ENCODE data around the gene IFNL3.

IFNL3 gene

GRCh38 chr19:39262496-39262895 lies 17.7 kb upstream of the IFNL3 start:
- TF ChIP-seq MYC (IDR thresholded peaks at IDR 0.05; ENCODE audit: low read depth, low read length): no peak
- TF ChIP-seq MAX (IDR thresholded peaks at IDR 0.05; ENCODE audit: low read depth, low read length): no peak
- no peak for TF ChIP-seq CTCF (IDR thresholded peaks at IDR 0.05; ENCODE audit: low read depth, low read length)
- no peak for TF ChIP-seq POLR2A (IDR thresholded peaks at IDR 0.05; ENCODE audit: extremely low read depth, insufficient read length)
- DNase-seq (ENCODE audit: low read depth): no peak
- H3K4me3 ChIP-seq (ENCODE audit: low read depth, low read length): no peak overlapping the region

GRCh38 chr19:39261704-39262103 lies 16.9 kb upstream of the IFNL3 start:
- no peak overlapping the region for H3K4me3 ChIP-seq (ENCODE audit: low read depth, low read length)
- TF ChIP-seq CTCF (IDR thresholded peaks at IDR 0.05; ENCODE audit: low read depth, low read length) (no peak), POLR2A (IDR thresholded peaks at IDR 0.05; ENCODE audit: extremely low read depth, insufficient read length) (no peak), MYC (IDR thresholded peaks at IDR 0.05; ENCODE audit: low read depth, low read length) (no peak), MAX (IDR thresholded peaks at IDR 0.05; ENCODE audit: low read depth, low read length) (no peak)
- no peak for DNase-seq (ENCODE audit: low read depth)

- no peak for TF ChIP-seq MYC (IDR thresholded peaks at IDR 0.05; ENCODE audit: low read depth, low read length)
- no peak for TF ChIP-seq MAX (IDR thresholded peaks at IDR 0.05; ENCODE audit: low read depth, low read length)
- no peak for TF ChIP-seq CTCF (IDR thresholded peaks at IDR 0.05; ENCODE audit: low read depth, low read length)
- no peak for TF ChIP-seq POLR2A (IDR thresholded peaks at IDR 0.05; ENCODE audit: extremely low read depth, insufficient read length)
- no peak overlapping the region for H3K4me3 ChIP-seq (ENCODE audit: low read depth, low read length)
- no peak for DNase-seq (ENCODE audit: low read depth)
These were observed 12.4 kb upstream of the IFNL3 start for GRCh38 chr19:39257227-39257626.

GRCh38 chr19:39254531-39255345 lies 9.9 kb upstream of the IFNL3 start:
- no peak for DNase-seq (ENCODE audit: low read depth)
- no peak overlapping the region for H3K4me3 ChIP-seq (ENCODE audit: low read depth, low read length)
- no peak for TF ChIP-seq POLR2A (IDR thresholded peaks at IDR 0.05; ENCODE audit: extremely low read depth, insufficient read length)
- no peak for TF ChIP-seq MYC (IDR thresholded peaks at IDR 0.05; ENCODE audit: low read depth, low read length)
- TF ChIP-seq CTCF (IDR thresholded peaks at IDR 0.05; ENCODE audit: low read depth, low read length): no peak
- TF ChIP-seq MAX (IDR thresholded peaks at IDR 0.05; ENCODE audit: low read depth, low read length): no peak

- TF ChIP-seq MAX (IDR thresholded peaks at IDR 0.05; ENCODE audit: low read depth, low read length) (no peak), CTCF (IDR thresholded peaks at IDR 0.05; ENCODE audit: low read depth, low read length) (no peak), POLR2A (IDR thresholded peaks at IDR 0.05; ENCODE audit: extremely low read depth, insufficient read length) (no peak), MYC (IDR thresholded peaks at IDR 0.05; ENCODE audit: low read depth, low read length) (no peak)
- H3K4me3 ChIP-seq (ENCODE audit: low read depth, low read length): no peak overlapping the region
- no peak for DNase-seq (ENCODE audit: low read depth)
These were observed 8.8 kb upstream of the IFNL3 start for GRCh38 chr19:39253374-39254149.

Data from NB4 (cell line).